BLaER1 (cell line): ENCODE measurements around the gene METTL24.
"Not testable (repeated sequence)": the region's sequence is repeated elsewhere in the genome, so short reads cannot be mapped to it uniquely, and the experiment has no call there.

Experiments used
- H3K27ac ChIP-seq: shearing (Covaris generic); formaldehyde crosslinking; 2 replicates; pipeline ENCODE4 v1.8.1; 2022
- H3K27me3 ChIP-seq: shearing (Covaris generic); formaldehyde crosslinking; 2 replicates; pipeline ENCODE4 v1.8.1; 2022
- H3K36me3 ChIP-seq: shearing (Covaris generic); formaldehyde crosslinking; 2 replicates; pipeline ENCODE4 v1.8.1; 2022
- H3K4me1 ChIP-seq: shearing (Covaris generic); formaldehyde crosslinking; 2 replicates; pipeline ENCODE4 v1.8.1; 2022
- H3K4me2 ChIP-seq: shearing (Covaris generic); formaldehyde crosslinking; 2 replicates; pipeline ENCODE4 v1.8.1; 2022
- H3K4me3 ChIP-seq: shearing (Covaris generic); formaldehyde crosslinking; 2 replicates; pipeline ENCODE4 v1.8.1; 2022
- H3K9ac ChIP-seq: shearing (Covaris generic); formaldehyde crosslinking; 2 replicates; pipeline ENCODE4 v1.8.1; 2022
- H3K9me3 ChIP-seq: shearing (Covaris generic); formaldehyde crosslinking; 2 replicates; pipeline ENCODE4 v1.8.1; 2022
- H4K20me1 ChIP-seq: shearing (Covaris generic); formaldehyde crosslinking; 2 replicates; pipeline ENCODE4 v1.8.1; 2022
- Cebpa-rat ChIP-seq: shearing (Covaris generic); IDR thresholded peaks from 2 replicates; pipeline ENCODE4 v1.8.1; 2022

Gene METTL24

GRCh38 chr6:110246900-110247546 lies 111.1 kb downstream of the METTL24 start:
- Histone ChIP-seq H3K27me3 (no peaks in the 10 kb centered on the region), H3K9me3 (no peaks in the 10 kb centered on the region), H3K36me3 (no peaks in the 10 kb centered on the region), H4K20me1 (no peaks in the 10 kb centered on the region), H3K4me3 (no peak overlapping the region), H3K4me1 (no peaks in the 10 kb centered on the region), H3K27ac (no peak overlapping the region), H3K4me2 (no peak overlapping the region), H3K9ac (no peak overlapping the region)
- no peak for TF ChIP-seq Cebpa-rat

GRCh38 chr6:110246378-110246777 lies 111.8 kb downstream of the METTL24 start:
- no peak for TF ChIP-seq Cebpa-rat
- H4K20me1 ChIP-seq = no peaks in the 10 kb centered on the region
- H3K4me2 ChIP-seq = no peak overlapping the region
- no peaks in the 10 kb centered on the region for H3K36me3 ChIP-seq
- no peak overlapping the region for H3K9ac ChIP-seq
- H3K27me3 ChIP-seq = no peaks in the 10 kb centered on the region
- no peak overlapping the region for H3K27ac ChIP-seq
- H3K4me1 ChIP-seq = no peaks in the 10 kb centered on the region
- H3K9me3 ChIP-seq = no peaks in the 10 kb centered on the region
- H3K4me3 ChIP-seq = no peak overlapping the region

GRCh38 chr6:110244621-110245020 lies 113.5 kb downstream of the METTL24 start:
- not testable (repeated sequence) for H3K4me2 ChIP-seq, H3K4me1 ChIP-seq, H4K20me1 ChIP-seq, H3K36me3 ChIP-seq, H3K27me3 ChIP-seq, H3K9me3 ChIP-seq, H3K9ac ChIP-seq, H3K4me3 ChIP-seq, H3K27ac ChIP-seq

- no peaks in the 10 kb centered on the region for H3K27me3 ChIP-seq
- H4K20me1 ChIP-seq = no peaks in the 10 kb centered on the region
- no peak overlapping the region for H3K4me3 ChIP-seq
- H3K4me2 ChIP-seq = no peak overlapping the region
- H3K36me3 ChIP-seq = peaks cover 17% of the 10 kb centered on the region
- no peaks in the 10 kb centered on the region for H3K4me1 ChIP-seq
- peaks cover 7% of the 10 kb centered on the region; the same call in 1 of the 2 replicates for H3K9me3 ChIP-seq
- no peak for TF ChIP-seq Cebpa-rat
- H3K9ac ChIP-seq = no peak overlapping the region
- no peak overlapping the region for H3K27ac ChIP-seq
These were observed 118.4 kb downstream of the METTL24 start for GRCh38 chr6:110239526-110240274.

GRCh38 chr6:110236007-110236406 lies 122.1 kb downstream of the METTL24 start:
- H4K20me1 ChIP-seq, H3K4me2 ChIP-seq, H3K9ac ChIP-seq, H3K9me3 ChIP-seq, H3K27ac ChIP-seq, H3K4me3 ChIP-seq, H3K27me3 ChIP-seq: not testable (repeated sequence)
- peaks cover 17% of the 10 kb centered on the region for H3K36me3 ChIP-seq
- H3K4me1 ChIP-seq = peaks cover 13% of the 10 kb centered on the region

- Histone ChIP-seq H3K27ac (no peak overlapping the region; the same call in 1 of the 2 replicates), H3K36me3 (peaks cover 28% of the 10 kb centered on the region)
These were observed 124.3 kb downstream of the METTL24 start for GRCh38 chr6:110233770-110234374.

GRCh38 chr6:110232450-110232849 lies 125.7 kb downstream of the METTL24 start:
- Histone ChIP-seq H3K4me2 (no peak overlapping the region), H3K27ac (no peak overlapping the region), H3K4me1 (peaks cover 13% of the 10 kb centered on the region), H3K27me3 (no peaks in the 10 kb centered on the region), H3K36me3 (peaks cover 38% of the 10 kb centered on the region), H3K9ac (no peak overlapping the region), H3K4me3 (no peak overlapping the region), H4K20me1 (no peaks in the 10 kb centered on the region), H3K9me3 (peaks cover 7% of the 10 kb centered on the region; the same call in 1 of the 2 replicates)
- TF ChIP-seq Cebpa-rat = no peak

More at GRCh38 chr6:110233770-110234374, 124.3 kb downstream of the METTL24 start:
- no peak for TF ChIP-seq Cebpa-rat
- Histone ChIP-seq H3K9me3 (peaks cover 7% of the 10 kb centered on the region; the same call in 1 of the 2 replicates), H3K9ac (no peak overlapping the region), H3K4me1 (peaks cover 13% of the 10 kb centered on the region), H3K4me2 (peak overlapping the region; percentile 59), H4K20me1 (no peaks in the 10 kb centered on the region), H3K27me3 (no peaks in the 10 kb centered on the region), H3K4me3 (no peak overlapping the region)

GRCh38 chr6:110226261-110226660 lies 131.9 kb downstream of the METTL24 start:
- Histone ChIP-seq H3K36me3 (peaks cover 64% of the 10 kb centered on the region), H3K4me3 (no peak overlapping the region), H3K9ac (no peak overlapping the region), H3K4me1 (no peaks in the 10 kb centered on the region), H3K27ac (no peak overlapping the region), H3K4me2 (no peak overlapping the region), H3K27me3 (no peaks in the 10 kb centered on the region), H3K9me3 (no peaks in the 10 kb centered on the region), H4K20me1 (no peaks in the 10 kb centered on the region)
- TF ChIP-seq Cebpa-rat = no peak

- H3K27me3 ChIP-seq = no peaks in the 10 kb centered on the region
- no peak overlapping the region for H3K4me2 ChIP-seq
- no peaks in the 10 kb centered on the region for H3K4me1 ChIP-seq
- no peaks in the 10 kb centered on the region for H4K20me1 ChIP-seq
- H3K36me3 ChIP-seq = peaks cover 80% of the 10 kb centered on the region
- no peak for TF ChIP-seq Cebpa-rat
- H3K4me3 ChIP-seq = no peak overlapping the region
- no peak overlapping the region for H3K9ac ChIP-seq
- no peaks in the 10 kb centered on the region for H3K9me3 ChIP-seq
- no peak overlapping the region for H3K27ac ChIP-seq
These were observed 136.4 kb downstream of the METTL24 start for GRCh38 chr6:110221738-110222137.

GRCh38 chr6:110217266-110217665 lies 140.9 kb downstream of the METTL24 start:
- TF ChIP-seq Cebpa-rat = no peak
- Histone ChIP-seq H3K9me3 (no peaks in the 10 kb centered on the region), H3K4me2 (no peak overlapping the region), H3K4me1 (0 out of 2 replicates have a peak, but pooled peaks cover 5% of the 10 kb centered on the region), H3K36me3 (peaks cover 92% of the 10 kb centered on the region), H3K4me3 (no peak overlapping the region), H3K27ac (no peak overlapping the region), H3K27me3 (no peaks in the 10 kb centered on the region), H3K9ac (no peak overlapping the region), H4K20me1 (no peaks in the 10 kb centered on the region)
